Iris pigment epithelial cell (primary cell): Measurements from ENCODE around the gene DAPP1.
A peak's percentile ranks its signal among the peaks of the same experiment; 100 is the strongest.

Source experiments
- DNase-seq: peaks from one replicate; pipeline ENCODE4 v3.0.0-alpha.2; 2011; ENCODE audit warnings: low read depth

DAPP1 gene

DNA sequence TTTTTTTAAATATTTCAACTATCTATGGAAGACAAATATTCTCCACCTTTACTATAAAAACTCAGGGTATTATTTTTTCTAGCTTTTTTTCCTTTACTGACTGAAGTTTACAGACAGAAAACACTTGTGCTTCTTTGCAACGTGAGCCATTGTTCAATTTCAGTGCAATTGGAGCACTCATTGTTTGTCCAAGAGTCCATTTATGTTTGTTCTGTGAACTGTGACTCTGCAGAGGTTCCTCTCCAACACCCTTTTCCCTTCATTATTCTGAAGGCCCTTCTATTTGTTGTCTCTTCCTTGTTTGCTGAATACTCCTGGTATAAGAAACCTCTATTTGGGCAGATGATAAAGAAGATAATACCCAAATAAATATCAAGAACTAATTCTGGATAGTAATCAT, 37.4 kb downstream of the DAPP1 start:
- no peak for DNase-seq

DNA sequence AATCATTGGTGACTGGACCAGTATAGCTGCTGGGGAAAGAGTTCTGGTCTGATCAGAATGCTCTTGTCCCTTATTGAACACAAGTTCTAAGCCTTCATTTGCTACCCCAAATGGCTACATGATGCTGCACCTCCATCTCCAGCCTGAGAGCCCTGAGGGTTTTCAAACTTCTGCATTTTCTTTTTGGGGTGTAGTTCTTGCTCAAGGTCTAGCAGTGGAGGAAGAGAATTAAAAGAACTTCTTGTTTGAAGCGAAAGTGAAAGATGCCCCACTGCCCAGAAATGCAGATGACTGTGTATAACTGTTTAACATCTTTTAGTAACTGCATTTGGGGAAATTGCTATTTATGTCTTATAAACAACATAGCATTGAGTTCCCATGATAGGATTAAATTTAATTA, 39.1 kb downstream of the DAPP1 start:
- DNase-seq: peak; percentile 14

DNA sequence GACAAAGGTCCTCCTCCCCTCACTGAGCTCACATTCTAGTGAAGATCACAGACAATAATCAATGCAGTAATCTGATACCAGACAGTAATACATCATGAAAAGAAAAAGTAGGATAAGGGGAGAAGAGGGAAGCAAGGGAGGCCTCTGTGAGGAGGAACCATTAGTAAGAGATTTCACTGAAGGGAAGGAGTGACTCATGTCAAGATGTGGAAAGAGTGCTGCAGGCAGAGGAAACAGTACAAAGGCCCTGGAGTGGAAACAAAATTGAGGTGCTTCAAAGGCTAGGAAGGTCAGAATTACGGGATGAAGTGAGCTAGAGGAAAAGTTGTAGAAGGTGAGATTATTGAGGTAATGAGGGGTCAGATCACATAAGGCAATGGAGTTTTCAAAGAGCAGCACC, 39.5 kb downstream of the DAPP1 start:
- DNase-seq: peak; percentile 82

GRCh38 chr4:99857307-99857706, 40.7 kb downstream of the DAPP1 start:
- DNase-seq: no peak

DNA sequence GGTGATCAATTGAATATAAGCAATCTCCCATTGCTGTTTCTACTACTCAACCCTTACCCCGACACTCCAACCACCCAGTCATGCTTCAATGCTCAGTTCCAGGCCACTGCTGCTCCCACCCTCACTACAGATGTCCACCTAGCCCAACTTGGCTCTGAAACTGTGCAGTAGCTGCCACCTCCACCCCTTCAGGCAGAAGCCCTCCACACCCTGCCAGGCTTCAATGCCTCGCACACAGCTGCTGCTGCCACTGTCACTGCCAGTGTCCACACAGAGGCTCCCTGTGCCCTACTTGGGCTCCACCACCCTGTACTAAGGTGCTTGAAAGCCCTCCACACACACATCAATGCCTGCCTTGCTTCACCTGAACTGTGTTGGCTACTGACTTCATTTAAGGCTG, 43.0 kb downstream of the DAPP1 start:
- DNase-seq: no peak

- DNase-seq: no peak
These were observed 43.9 kb downstream of the DAPP1 start for GRCh38 chr4:99860521-99860920.

- DNase-seq: no peak
These were observed 44.7 kb downstream of the DAPP1 start for GRCh38 chr4:99861120-99861905.

- peak; percentile 71 for DNase-seq
These were observed 47.2 kb downstream of the DAPP1 start for GRCh38 chr4:99863804-99864203.

- DNase-seq: peak; percentile 86
These were observed 51.5 kb downstream of the DAPP1 start for GRCh38 chr4:99868126-99868596.

DNA sequence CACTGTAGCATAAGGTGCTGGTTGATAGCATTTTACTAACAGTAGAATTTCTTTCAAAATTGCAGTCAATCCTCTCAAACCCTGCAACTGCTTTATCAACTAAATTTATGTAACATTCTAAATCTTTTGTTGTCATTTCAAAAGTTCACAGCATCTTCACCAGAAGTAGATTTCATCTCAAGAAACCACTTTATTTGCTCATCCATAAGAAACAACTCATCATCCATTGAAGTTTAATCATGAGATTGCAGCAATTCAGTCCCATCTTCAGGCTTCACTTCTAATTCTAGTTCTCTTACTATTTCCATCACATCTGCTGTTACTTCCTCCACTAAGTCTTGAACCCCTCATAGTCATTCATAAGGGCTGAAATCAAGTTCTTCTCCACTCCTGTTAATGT, 55.9 kb downstream of the DAPP1 start:
- DNase-seq: no peak

DNA sequence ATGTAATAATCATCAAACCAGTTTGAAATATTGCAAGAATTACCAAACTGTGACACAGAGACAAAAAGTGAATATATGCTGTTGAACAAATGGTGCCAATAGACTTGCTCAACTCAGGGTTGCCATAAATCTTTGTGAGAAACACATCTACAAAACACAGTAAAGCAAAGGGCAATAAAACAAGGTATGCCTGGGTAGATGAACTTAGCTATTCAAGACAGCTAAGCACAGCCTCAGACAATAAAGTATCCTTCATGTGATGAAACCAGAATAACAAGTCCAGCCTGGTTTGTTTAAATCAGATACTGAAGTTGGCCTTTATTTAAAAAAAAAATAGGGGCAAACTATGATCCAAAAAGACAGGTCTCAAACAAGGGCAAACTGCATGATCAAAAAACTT, 58.4 kb downstream of the DAPP1 start:
- no peak for DNase-seq

DNA sequence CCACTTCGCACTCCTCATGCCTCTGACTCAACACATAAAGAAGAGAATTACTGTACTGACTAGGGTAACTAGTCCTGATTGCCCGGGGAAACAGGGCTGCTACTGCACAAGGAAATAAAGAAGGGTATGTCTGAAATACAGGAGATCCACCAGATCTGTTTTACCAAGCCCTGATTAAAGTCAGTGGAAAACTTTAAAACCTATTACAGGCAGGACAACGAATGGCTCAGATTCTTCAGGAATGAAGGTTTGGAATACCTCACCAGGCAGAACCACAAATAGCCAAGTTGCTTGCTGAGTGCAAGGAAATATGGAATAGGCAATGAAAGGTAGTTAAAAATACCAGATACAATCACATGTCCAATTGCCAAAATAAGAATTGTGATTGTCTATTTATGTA, 60.3 kb downstream of the DAPP1 start:
- DNase-seq: no peak

DNA sequence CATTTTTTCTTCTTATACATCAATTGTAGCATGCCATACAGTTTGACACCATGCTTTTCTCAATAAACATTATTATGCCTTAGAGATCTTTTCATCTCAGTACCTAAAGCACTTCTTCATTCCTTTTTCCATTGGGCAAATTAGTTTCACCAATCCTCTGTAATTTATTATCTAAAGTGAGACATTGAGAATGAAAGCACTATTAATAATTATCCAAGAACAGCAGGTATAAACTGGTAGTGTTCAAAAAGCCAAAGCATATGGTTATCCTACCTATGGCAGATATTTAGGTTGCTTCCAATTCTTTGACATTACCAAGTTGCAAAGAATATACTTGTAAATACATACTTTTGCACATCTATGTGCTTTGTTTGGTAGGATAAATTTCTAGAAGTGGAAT, 62.0 kb downstream of the DAPP1 start:
- no peak for DNase-seq

DNA sequence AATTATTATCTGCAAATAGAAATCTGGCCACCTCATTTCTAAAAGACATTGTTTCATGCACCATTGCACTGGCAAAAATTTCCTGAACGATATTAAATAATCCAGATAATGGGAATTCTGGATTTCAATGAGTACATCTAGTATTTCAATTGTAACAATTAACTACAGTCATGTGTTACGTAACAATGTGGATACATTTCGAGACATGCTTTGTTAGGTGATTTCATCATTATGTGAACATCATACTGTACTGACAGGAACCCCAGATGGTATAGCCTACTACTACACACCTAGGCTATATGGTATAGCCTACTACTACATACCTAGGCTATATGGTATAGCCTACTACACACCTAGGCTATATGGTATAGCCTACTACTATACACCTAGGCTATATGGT, 62.8 kb downstream of the DAPP1 start:
- DNase-seq: no peak

DNA sequence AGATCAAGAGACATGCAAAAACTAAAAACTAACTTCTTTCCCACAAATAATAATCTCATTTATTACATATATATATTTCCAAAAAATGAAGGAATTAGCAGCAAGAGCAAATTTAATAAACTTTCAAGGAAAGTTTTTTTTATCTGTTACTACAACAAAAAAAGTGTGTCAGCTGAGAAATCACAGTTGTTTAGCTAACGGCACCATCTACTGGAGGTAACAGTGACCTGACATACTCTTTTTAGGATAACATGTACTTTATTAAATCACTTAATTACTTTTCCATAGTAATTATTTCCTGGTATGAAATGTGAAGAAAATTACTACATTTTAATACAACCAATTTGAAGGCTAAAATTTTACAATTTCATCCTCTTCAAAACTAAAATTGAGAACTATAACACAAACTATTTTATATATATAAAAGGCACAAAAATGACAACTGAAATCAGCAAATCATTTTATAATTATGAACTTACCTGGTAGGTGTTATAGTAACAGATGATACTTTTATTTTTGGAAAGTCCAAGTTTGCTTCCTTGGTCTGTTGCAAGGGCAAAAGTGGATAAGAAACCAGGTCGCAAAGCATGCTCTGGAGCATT, 68.5 kb downstream of the DAPP1 start:
- peak; percentile 32 for DNase-seq

DNA sequence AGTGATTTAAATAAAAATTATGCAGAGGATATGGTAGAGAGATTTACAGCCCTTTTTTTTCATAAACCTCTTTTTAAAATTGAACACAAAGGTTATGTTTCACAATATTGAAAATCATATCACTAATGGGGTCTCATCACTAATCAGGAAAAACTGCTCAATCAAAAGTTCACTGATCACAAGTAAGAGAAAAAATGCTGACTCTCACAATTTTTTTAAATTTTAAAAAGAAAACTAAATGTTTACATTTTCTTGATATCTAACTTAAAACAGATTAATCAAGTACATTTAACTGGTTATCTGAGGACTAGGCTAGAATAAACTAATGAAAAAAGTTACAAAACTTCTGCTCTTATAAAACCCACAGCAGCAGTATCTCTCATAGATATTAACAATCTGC, 69.1 kb downstream of the DAPP1 start:
- DNase-seq: no peak

DNA sequence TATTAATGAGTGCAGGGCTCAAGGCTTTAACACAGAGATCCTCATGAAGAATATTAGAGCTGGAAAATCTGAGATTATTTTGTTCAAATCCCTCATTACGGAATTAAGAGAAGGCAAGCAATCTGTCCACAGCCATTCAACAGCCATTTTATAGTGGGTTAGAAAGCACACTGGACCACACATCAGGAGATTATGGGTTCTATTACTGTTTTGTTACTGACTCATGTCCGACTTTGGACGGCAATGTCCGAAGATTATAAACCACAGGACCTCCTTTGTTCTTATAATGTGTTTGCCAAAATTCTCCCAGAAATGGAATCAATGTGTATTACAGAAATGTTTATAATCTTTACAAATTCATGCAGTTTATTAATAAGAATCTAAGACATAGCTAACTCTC, 69.5 kb downstream of the DAPP1 start:
- peak; percentile 60 for DNase-seq

GRCh38 chr4:99887837-99888236, 71.2 kb downstream of the DAPP1 start:
- DNase-seq: peak; percentile 65

GRCh38 chr4:99891351-99891750, 74.7 kb downstream of the DAPP1 start:
- no peak for DNase-seq

DNA sequence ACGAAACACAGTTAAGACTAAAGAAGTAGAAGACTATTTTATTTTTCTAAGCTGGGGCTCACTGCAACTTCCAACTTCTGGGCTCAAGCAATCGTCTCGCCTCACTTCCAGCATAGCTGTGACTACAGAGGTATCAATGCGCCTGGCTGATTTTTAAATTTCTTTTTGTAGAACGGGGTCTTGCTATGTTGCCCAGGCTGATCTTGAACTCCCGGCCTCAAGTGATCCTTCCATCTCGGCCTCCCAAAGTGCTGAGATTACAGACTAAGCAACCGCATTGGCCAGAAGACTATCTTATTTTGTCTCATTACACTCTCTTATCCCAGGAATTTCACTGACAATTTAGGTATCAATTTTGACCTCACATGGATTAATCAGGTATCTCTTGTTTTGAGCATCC, 76.4 kb downstream of the DAPP1 start:
- no peak for DNase-seq

DNA sequence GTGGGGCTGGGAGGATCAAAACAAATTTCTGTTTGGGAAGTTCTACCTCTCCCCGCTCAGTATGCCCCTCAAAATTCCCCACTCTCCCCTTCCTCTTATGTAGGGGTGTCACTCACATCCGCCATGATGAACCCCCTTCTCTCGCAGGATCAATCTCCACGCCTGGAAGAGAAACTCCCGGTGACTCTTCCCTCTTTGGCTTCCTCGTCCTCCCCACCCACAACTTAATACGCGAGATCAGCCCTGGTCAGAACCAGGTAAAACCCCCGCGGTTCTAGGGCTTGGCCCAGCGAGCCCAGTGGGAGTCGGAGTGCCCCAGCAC, 77.2 kb downstream of the DAPP1 start:
- DNase-seq: peak; percentile 24

DNA sequence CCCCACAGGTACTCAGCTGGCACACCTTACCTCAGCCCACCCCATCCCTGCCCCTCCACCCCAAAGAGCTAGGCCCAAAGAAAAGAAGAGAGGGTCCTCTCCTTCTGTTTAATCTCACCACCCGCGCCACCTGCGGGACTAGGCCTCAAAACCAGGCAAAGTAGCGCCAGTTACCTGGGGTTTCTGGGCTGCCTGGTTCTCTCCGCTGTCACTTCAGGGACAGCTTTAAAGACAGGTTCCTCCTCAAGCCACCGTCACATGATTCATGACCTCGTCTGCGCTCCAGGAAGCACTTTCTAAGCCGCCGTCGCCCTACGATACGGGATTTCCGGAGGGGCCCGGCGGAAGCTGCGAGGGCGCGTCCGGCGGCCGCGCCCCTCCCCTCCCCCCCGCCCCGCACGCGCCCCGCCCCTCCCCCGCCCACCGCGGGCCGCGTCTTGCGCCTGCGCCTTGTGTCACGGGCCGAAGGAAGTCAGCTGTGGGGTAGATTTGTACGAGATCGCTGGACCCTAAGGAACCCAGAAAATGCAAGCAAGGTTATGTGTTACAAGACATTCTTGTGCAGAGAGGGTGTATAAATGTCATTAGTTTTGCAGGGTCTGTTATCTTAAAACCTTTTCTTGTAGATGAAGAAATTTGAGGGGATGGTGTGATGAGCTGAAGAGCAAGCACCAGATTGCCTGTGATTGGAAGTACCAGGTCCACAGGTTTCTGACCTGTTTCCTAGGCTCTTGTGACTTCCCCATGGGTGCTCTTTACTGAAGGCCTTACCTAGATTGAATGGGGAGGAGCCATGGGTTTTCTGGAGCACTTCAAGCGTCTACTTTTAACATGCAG, 77.8 kb downstream of the DAPP1 start, which contains the start of gene LAMTOR3:
Gene LAMTOR3, minus strand, starts transcription at position 267 of the 837 bp plus-strand sequence. CDS start 464 bp downstream, outside the sequence.
- peak; percentile 91 for DNase-seq

GRCh38 chr4:99894998-99895397, 78.4 kb downstream of the DAPP1 start:
- no peak for DNase-seq
